K562 (cell line): ENCODE data around the gene EEF2. TPM values are rescaled to one million over a fixed set of nuclear protein-coding genes. Genes with fewer than 3 reads are reported as not detected.
"Not testable (repeated sequence)": the region's sequence is repeated elsewhere in the genome, so short reads cannot be mapped to it uniquely, and the experiment has no call there.

Experiments
- ATAC-seq: fragments of 200-7000 bp; cut with Tn5 transposase; 3 replicates; pipeline ENCODE4 v1.9.1; 2020; ENCODE audit warnings: moderate library complexity
- BruUV-seq: library from RNA; stranded (reverse); fragments of 400-500 nt; replicated peaks from 2 replicates; lab custom pipeline; 2021; lab: Mats Ljungman, UMichigan
- CTCF ChIA-PET: fragments of 300-600 bp; formaldehyde crosslinking; extraction: SDS; loops from one replicate; lab custom pipeline; 2021; ENCODE audit warnings: low intra/inter-chr PET ratio; lab: Yijun Ruan, JAX
- POLR2A ChIA-PET: fragments of 300-600, 350-650 bp; sonication (Branson Sonifier 250); formaldehyde crosslinking; extraction: SDS; loops from one replicate; lab custom pipeline; 2021; ENCODE audit warnings: antibody characterized with exemption, inconsistent platforms; lab: Yijun Ruan, JAX
- DNase-seq, 4 experiments: peaks; one replicate each; pipeline versions ENCODE4 v3.0.0 to v3.0.0-alpha.2; 2011 to 2018; ENCODE audit warnings: low spot score in 3 of 4, mixed read lengths in 3 of 4; ENCODE audit errors: extremely low read depth in 1 of 4
- FAIRE-seq: peaks from 2 replicates; lab custom pipeline; 2011; peaks lifted over from hg19 to GRCh38; lab: Jason Lieb, UNC
- H2AFZ ChIP-seq: 2 replicates; pipeline ENCODE4 v1.6.0; 2011; ENCODE audit warnings: low read depth, low read length, control low read depth, inconsistent platforms
- H3K27ac ChIP-seq: fragments of 200-600 bp; 3 replicates; pipeline ENCODE4 v1.8.0; 2011; ENCODE audit warnings: low read depth, mild to moderate bottlenecking, control low read depth, inconsistent platforms, low read length, moderate library complexity, mixed read lengths; ENCODE audit errors: extremely low read depth
- H3K27me3 ChIP-seq, 2 experiments: fragments of 300-600 bp in 1 of 2; 2 replicates in 1 of 2; 3 replicates in 1 of 2; pipeline versions ENCODE4 v1.6.0 to v1.8.0; 2011; ENCODE audit warnings: inconsistent platforms in 2 of 2, low read length in 2 of 2, mild to moderate bottlenecking in 1 of 2, mixed read lengths in 1 of 2, moderate library complexity in 1 of 2; ENCODE audit not compliant: control insufficient read depth in 2 of 2, insufficient read depth in 2 of 2
- H3K36me3 ChIP-seq: fragments of 300-600 bp; 3 replicates; pipeline ENCODE4 v1.8.0; 2011; ENCODE audit warnings: mild to moderate bottlenecking, low read length, inconsistent platforms; ENCODE audit not compliant: control insufficient read depth, insufficient read depth
- H3K4me1 ChIP-seq, 2 experiments: fragments of 200-600 bp in 1 of 2; replicated peaks in 1 of 2; 2 replicates in 1 of 2; 3 replicates in 1 of 2; pipeline versions ENCODE4 v1.5.1 to v1.8.0; 2011; ENCODE audit warnings: inconsistent platforms in 2 of 2, low read length in 2 of 2, mild to moderate bottlenecking in 1 of 2, mixed read lengths in 1 of 2, moderate library complexity in 1 of 2; ENCODE audit not compliant: control insufficient read depth in 2 of 2, insufficient read depth in 2 of 2
- H3K4me2 ChIP-seq: 2 replicates; pipeline ENCODE4 v1.6.1; 2011; ENCODE audit warnings: low read length, control low read depth, inconsistent platforms, mixed read lengths; ENCODE audit not compliant: insufficient read depth
- H3K4me3 ChIP-seq: fragments of 200-600 bp; sonication (generic), shearing (Covaris generic); 2 replicates; pipeline ENCODE4 v1.5.1; 2016; ENCODE audit warnings: control low read depth, inconsistent platforms
- H3K79me2 ChIP-seq: fragments of 200-600 bp; 3 replicates; pipeline ENCODE4 v1.8.0; 2011; ENCODE audit warnings: low read length, inconsistent platforms; ENCODE audit not compliant: control insufficient read depth, insufficient read depth
- H3K9ac ChIP-seq, 2 experiments: 2 replicates each; pipeline versions ENCODE4 v1.6.0 to v1.6.1; 2011; ENCODE audit warnings: low read depth in 2 of 2, low read length in 2 of 2, control low read depth in 1 of 2, inconsistent platforms in 1 of 2, mild to moderate bottlenecking in 1 of 2, mixed read lengths in 1 of 2; ENCODE audit not compliant: insufficient read depth in 1 of 2
- H3K9me1 ChIP-seq: one replicate; pipeline ENCODE4 v1.6.0; 2011; ENCODE audit warnings: inconsistent platforms, mild to moderate bottlenecking, low read length, moderate library complexity; ENCODE audit not compliant: control insufficient read depth, insufficient read depth
- H3K9me3 ChIP-seq: replicated peaks from 2 replicates; pipeline ENCODE4 v1.5.1; 2011; ENCODE audit warnings: low read depth, low read length, inconsistent platforms; ENCODE audit not compliant: control insufficient read depth, insufficient read depth
- H4K20me1 ChIP-seq: replicated peaks from 2 replicates; pipeline ENCODE4 v1.6.1; 2011; ENCODE audit warnings: low read length, inconsistent platforms, mixed read lengths; ENCODE audit not compliant: control insufficient read depth, insufficient read depth
- CAMTA2 ChIP-seq: fragments of 250-450 bp; sonication (Bioruptor Pico); conservative IDR thresholded peaks from 2 replicates; pipeline ENCODE4 v1.5.1; 2022
- CC2D1A ChIP-seq: fragments of 450-650 bp; IDR thresholded peaks from 2 replicates; pipeline ENCODE4 v1.6.1; 2017; ENCODE audit warnings: mild to moderate bottlenecking
- CTBP1 ChIP-seq: fragments of 450-650 bp; IDR thresholded peaks from 2 replicates; pipeline ENCODE4 v1.6.1; 2016; ENCODE audit warnings: borderline replicate concordance
- HSF4 ChIP-seq: fragments of 250-450 bp; sonication (Bioruptor Pico); IDR thresholded peaks from 2 replicates; pipeline ENCODE4 v2.1.2; 2022; ENCODE audit warnings: mild to moderate bottlenecking, moderate library complexity, borderline replicate concordance
- IRF1 ChIP-seq: sonication (generic); formaldehyde crosslinking; IDR thresholded peaks from 2 replicates; pipeline ENCODE4 v1.8.0; 2022; ENCODE audit warnings: missing genetic modification reagents, mild to moderate bottlenecking, borderline replicate concordance
- KLF10 ChIP-seq: fragments of 250-450 bp; sonication (Bioruptor Pico); IDR thresholded peaks from 2 replicates; pipeline ENCODE4 v1.6.1; 2021; ENCODE audit warnings: matching md5 sums
- OTX1 ChIP-seq: fragments of 450-650 bp; formaldehyde crosslinking; IDR thresholded peaks from 2 replicates; pipeline ENCODE4 v1.4.0; 2022; ENCODE audit warnings: mild to moderate bottlenecking
- PML ChIP-seq: IDR thresholded peaks from 2 replicates; pipeline ENCODE4 v1.6.1; 2012; ENCODE audit warnings: low read length, inconsistent platforms
- RBM15 ChIP-seq: fragments of 200-400 bp; formaldehyde crosslinking; IDR thresholded peaks from 2 replicates; pipeline ENCODE4 v1.6.1; 2018; ENCODE audit warnings: mild to moderate bottlenecking, low read length, moderate library complexity; ENCODE audit not compliant: insufficient read depth
- TRIM25 ChIP-seq: fragments of 450-650 bp; IDR thresholded peaks from 2 replicates; pipeline ENCODE4 v1.7.0; 2016; ENCODE audit warnings: borderline replicate concordance
- ZNF384 ChIP-seq: IDR thresholded peaks from 2 replicates; pipeline ENCODE4 v1.6.1; 2012; ENCODE audit warnings: low read depth, low read length, improper control_type of control experiment
- ZNF408 ChIP-seq: fragments of 250-450 bp; sonication (Bioruptor Pico); IDR thresholded peaks from 2 replicates; pipeline ENCODE4 v1.4.0; 2020; ENCODE audit warnings: low read depth, mild to moderate bottlenecking, moderate library complexity
- WGBS: fragments of 100-300 bp; shearing (Covaris generic); methylation state at CpG from one replicate; pipeline ENCODE4 v1.1.6; 2016; ENCODE audit warnings: low coverage, mixed read lengths; ENCODE audit not compliant: insufficient coverage; ENCODE audit errors: missing lambda C conversion rate; 5-methylcytosine and 5-hydroxymethylcytosine counted together
- in situ Hi-C: fragments of 300-500 bp; cut with MboI; formaldehyde crosslinking; loops from 4 replicates; pipeline ENCODE4 v1.15.0; 2018; ENCODE audit warnings: inconsistent platforms, mixed read lengths
- intact Hi-C: fragments of 100-400 bp; cut with micrococcal nuclease; formaldehyde crosslinking; loops from 2 replicates; pipeline ENCODE4 v1.14.2; 2022
- polyA plus RNA-seq, 8 experiments: library from polyadenylated mRNA; depleted of rRNA in 4 of 8; stranded (reverse) in 5 of 8; unstranded in 3 of 8; fragments of >200 nt; fragmentation: Nextera tagmentation in 2 of 8; fragmentation: Illumina TruSeq in 1 of 8; extraction: Ambion mirVana in 2 of 8; extraction: Trizol in 1 of 8; gene quantifications; 2 replicates each; pipeline versions ENCODE4 v1.2.1 to v1.2.3, GENCODE V29; 2011 to 2014; ENCODE audit warnings: inconsistent platforms in 1 of 8, missing spikeins in 1 of 8
- total RNA-seq, 7 experiments: library from RNA; depleted of rRNA in 6 of 7; stranded (reverse); fragments of >200 nt in 6 of 7; fragmentation: Illumina TruSeq in 2 of 7; extraction: Trizol in 2 of 7; gene quantifications; 2 replicates each; pipeline versions ENCODE4 v1.2.1 to v1.2.3, GENCODE V29; 2011 to 2021; ENCODE audit warnings: low replicate concordance in 1 of 7

The EEF2 gene
- total and polyA plus RNA-seq, 9 of the 15 experiments (the other 6 are each of a cell fraction or from before 2014, with no cell fraction given), result 372 to 3,003 (median 1,453) TPM

GRCh38 chr19:3938300-3938950 is 46.8 kb downstream of the EEF2 start:
- FAIRE-seq, H3K36me3 ChIP-seq, H3K4me2 ChIP-seq: not testable (repeated sequence)

GRCh38 chr19:3936506-3937442 is 48.5 kb downstream of the EEF2 start:
- FAIRE-seq (no peak), ATAC-seq (no peak)
- WGBS, result 17% methylated on average over 21 of the region's 29 CpGs
- TF ChIP-seq RBM15 (no peak), CTBP1 (no peak), PML (no peak), CAMTA2 (CRISPR knock-in tag) (no peak), CC2D1A (no peak), ZNF408 (CRISPR knock-in tag) (no peak), IRF1 (no peak), HSF4 (CRISPR knock-in tag) (no peak), KLF10 (CRISPR knock-in tag) (no peak), OTX1 (CRISPR knock-in tag) (no peak), TRIM25 (no peak)

More at GRCh38 chr19:3938300-3938950, 46.8 kb downstream of the EEF2 start:
- H3K9me3 ChIP-seq, BruUV-seq, CTCF ChIA-PET, in situ Hi-C loops, H3K9me1 ChIP-seq, DNase-seq, intact Hi-C loops, H3K79me2 ChIP-seq, H4K20me1 ChIP-seq, H3K27me3 ChIP-seq, H3K9ac ChIP-seq, ATAC-seq, H3K27ac ChIP-seq, H2AFZ ChIP-seq, POLR2A ChIA-PET, H3K4me3 ChIP-seq: not testable (repeated sequence)
- WGBS, result 48% methylated on average over 17 of the region's 22 CpGs
- TF ChIP-seq ZNF384, result peak; percentile 33; the same call in 1 of the 2 replicates
- H3K4me1 ChIP-seq, result peaks cover 0 to 23% of the 10 kb centered on the region in 2 experiments; a peak in 2 of 5 replicates

More at GRCh38 chr19:3936506-3937442, 48.5 kb downstream of the EEF2 start:
- Histone ChIP-seq H4K20me1 (no peaks in the 10 kb centered on the region), H2AFZ (no peak overlapping the region), H3K4me1 (peaks cover 0 to 23% of the 10 kb centered on the region in 2 experiments; a peak in 2 of 5 replicates), H3K27ac (no peak overlapping the region), H3K79me2 (no peaks in the 10 kb centered on the region), H3K27me3 (peaks cover 0 to 11% of the 10 kb centered on the region in 2 experiments; a peak in 3 of 5 replicates), H3K36me3 (no peaks in the 10 kb centered on the region), H3K4me3 (no peak overlapping the region), H3K9me3 (no peaks in the 10 kb centered on the region), H3K9me1 (no peaks in the 10 kb centered on the region), H3K9ac (no peak overlapping the region; a peak in 1 of 4 replicates), H3K4me2 (no peak overlapping the region)
- CTCF ChIA-PET, result no interaction called here
- intact Hi-C loops (no loop called here), in situ Hi-C loops (no loop called here)
- BruUV-seq, result no TSS peak
- POLR2A ChIA-PET, result no interaction called here
- DNase-seq, result no peak
